IPS DF 6.9 (cell line): ENCODE results near the gene SELENBP1.
A peak's percentile ranks its signal among the peaks of the same experiment; 100 is the strongest.
"Not testable (repeated sequence)": the region's sequence is repeated elsewhere in the genome, so short reads cannot be mapped to it uniquely, and the experiment has no call there.

Source experiments
- DNase-seq: peaks from one replicate; pipeline ENCODE4 v3.0.0-alpha.2; 2013; ENCODE audit warnings: low read depth, low spot score
- H3K27ac ChIP-seq: one replicate; pipeline ENCODE4 v1.5.1; 2013; ENCODE audit warnings: low read length, control low read depth
- H3K27me3 ChIP-seq: 2 replicates; pipeline ENCODE4 v1.6.1; 2013; ENCODE audit warnings: mild to moderate bottlenecking, low read length; ENCODE audit not compliant: control insufficient read depth, insufficient read depth
- H3K36me3 ChIP-seq: 2 replicates; pipeline ENCODE4 v1.6.1; 2013; ENCODE audit warnings: low read length; ENCODE audit not compliant: control insufficient read depth, insufficient read depth
- H3K4me1 ChIP-seq: 2 replicates; pipeline ENCODE4 v1.6.1; 2013; ENCODE audit warnings: low read length; ENCODE audit not compliant: control insufficient read depth, insufficient read depth
- H3K4me3 ChIP-seq: 2 replicates; pipeline ENCODE4 v1.5.1; 2013; ENCODE audit warnings: mild to moderate bottlenecking, low read length
- H3K9me3 ChIP-seq: 2 replicates; pipeline ENCODE4 v1.6.1; 2013; ENCODE audit warnings: low read length, inconsistent platforms; ENCODE audit not compliant: control insufficient read depth, insufficient read depth
- WGBS: extraction: QIAGEN DNeasy Blood & Tissue Kit; methylation state at CpG from one replicate; pipeline ENCODE4 v1.1.7; 2013; ENCODE audit warnings: mixed read lengths, missing lambda C conversion rate; ENCODE audit not compliant: insufficient read length, insufficient coverage; 5-methylcytosine and 5-hydroxymethylcytosine counted together

Gene SELENBP1

GRCh38 chr1:151362308-151363155 is 10.0 kb downstream of the SELENBP1 start:
- WGBS = no CpG with 5 or more reads among the region's 3 CpGs
- H3K36me3 ChIP-seq = peaks cover 2% of the 10 kb centered on the region; the same call in 1 of the 2 replicates
- no peaks in the 10 kb centered on the region for H3K27me3 ChIP-seq
- no peaks in the 10 kb centered on the region for H3K4me1 ChIP-seq
- H3K9me3 ChIP-seq = no peaks in the 10 kb centered on the region; the same call in 1 of the 2 replicates
- no peak overlapping the region for H3K27ac ChIP-seq
- H3K4me3 ChIP-seq = no peak overlapping the region
- no peak for DNase-seq

GRCh38 chr1:151361883-151362282 is 10.6 kb downstream of the SELENBP1 start:
- H3K4me1 ChIP-seq = no peaks in the 10 kb centered on the region
- H3K27me3 ChIP-seq = no peaks in the 10 kb centered on the region
- no peak for DNase-seq
- H3K9me3 ChIP-seq = no peaks in the 10 kb centered on the region; the same call in 1 of the 2 replicates
- H3K27ac ChIP-seq = no peak overlapping the region
- H3K36me3 ChIP-seq = peaks cover 2% of the 10 kb centered on the region; the same call in 1 of the 2 replicates
- H3K4me3 ChIP-seq = no peak overlapping the region

DNA sequence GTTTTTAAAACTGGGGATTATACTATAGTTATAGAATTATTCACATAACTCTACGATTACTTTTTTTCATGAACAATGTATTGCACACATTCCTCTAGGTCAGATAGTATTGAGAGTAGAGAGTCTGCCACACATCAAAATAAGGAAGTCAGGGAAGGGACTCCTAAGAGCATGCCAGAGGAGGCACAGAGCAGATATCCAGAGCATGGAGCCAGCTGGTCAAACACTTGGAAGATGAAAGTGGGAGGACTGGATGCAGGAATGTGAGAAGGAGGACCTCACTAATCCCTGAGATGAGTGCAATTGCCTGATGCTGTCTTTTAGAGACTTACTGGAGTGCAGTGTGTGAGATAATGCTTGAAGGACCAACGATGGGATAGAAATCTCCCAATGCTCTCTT is 15.8 kb downstream of the SELENBP1 start:
- Histone ChIP-seq H3K9me3 (peaks cover 1% of the 10 kb centered on the region), H3K4me3 (no peak overlapping the region), H3K27me3 (no peaks in the 10 kb centered on the region), H3K36me3 (no peaks in the 10 kb centered on the region), H3K4me1 (no peaks in the 10 kb centered on the region), H3K27ac (no peak overlapping the region)
- WGBS = no CpG with 5 or more reads among the region's 2 CpGs
- no peak for DNase-seq

GRCh38 chr1:151352021-151352718 is 20.3 kb downstream of the SELENBP1 start:
- Histone ChIP-seq H3K4me3 (no peak overlapping the region), H3K4me1 (no peaks in the 10 kb centered on the region; the same call in 1 of the 2 replicates), H3K27ac (no peak overlapping the region), H3K9me3 (peaks cover 1% of the 10 kb centered on the region), H3K27me3 (no peaks in the 10 kb centered on the region), H3K36me3 (no peaks in the 10 kb centered on the region)
- WGBS = no CpG with 5 or more reads among the region's 6 CpGs
- DNase-seq = no peak

GRCh38 chr1:151350323-151350722 is 22.2 kb downstream of the SELENBP1 start:
- WGBS = no CpG with 5 or more reads among the region's 9 CpGs

GRCh38 chr1:151347523-151348246 is 24.8 kb downstream of the SELENBP1 start:
- peak overlapping the region; percentile 1; the same call in 1 of the 2 replicates for H3K4me3 ChIP-seq
- no peak for DNase-seq
- peaks cover 1% of the 10 kb centered on the region for H3K9me3 ChIP-seq
- H3K27me3 ChIP-seq = no peaks in the 10 kb centered on the region
- H3K36me3 ChIP-seq = peaks cover 21% of the 10 kb centered on the region
- H3K4me1 ChIP-seq = peaks cover 1% of the 10 kb centered on the region; the same call in 1 of the 2 replicates
- no peak overlapping the region for H3K27ac ChIP-seq
- no CpG with 5 or more reads among the region's 12 CpGs for WGBS

More at GRCh38 chr1:151350323-151350722, 22.2 kb downstream of the SELENBP1 start:
- DNase-seq, H3K27me3 ChIP-seq, H3K4me3 ChIP-seq, H3K36me3 ChIP-seq, H3K27ac ChIP-seq, H3K9me3 ChIP-seq, H3K4me1 ChIP-seq: not testable (repeated sequence)

DNA sequence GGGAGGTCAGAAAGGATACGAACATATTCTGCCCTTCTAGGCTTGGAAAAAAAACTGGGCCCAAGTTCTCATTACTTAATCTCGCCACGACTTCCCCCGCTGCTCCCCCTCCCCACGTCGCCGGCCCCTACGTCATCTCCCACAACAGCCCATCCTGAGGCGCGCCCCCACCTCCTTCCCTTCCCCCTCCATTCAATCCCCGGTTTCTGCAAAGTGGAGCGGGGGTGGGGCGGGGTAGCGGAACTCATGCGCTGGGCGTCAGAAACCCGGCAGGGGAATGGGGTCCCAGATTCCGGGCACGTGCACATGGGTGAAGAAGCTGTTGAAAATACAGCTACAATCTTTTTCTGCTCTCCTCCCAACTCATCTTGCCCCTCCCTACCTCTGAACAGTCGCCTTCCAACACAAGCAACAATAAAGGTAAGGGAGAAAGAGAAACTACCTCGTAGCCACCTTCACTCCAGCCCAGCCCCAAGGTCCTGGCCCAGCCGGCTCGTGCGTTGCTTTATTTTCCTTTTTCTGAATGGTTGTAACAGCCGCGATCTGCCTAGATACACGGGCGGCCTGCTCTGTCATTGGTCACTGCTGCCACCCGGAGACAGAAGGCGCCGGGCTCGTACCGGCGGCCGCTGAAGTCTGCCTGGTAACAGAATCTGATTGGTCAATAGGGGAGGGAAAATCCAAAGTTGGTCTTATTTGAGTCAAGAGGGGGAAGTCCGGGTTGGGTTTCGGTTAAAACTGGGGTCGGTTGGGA is 25.6 kb downstream of the SELENBP1 start, which contains the start of gene RFX5:
RFX5 (minus strand) TSS at position 484 of the 754 bp plus-strand sequence. CDS start 932 bp downstream, outside the sequence.
- Histone ChIP-seq H3K36me3 (peaks cover 25% of the 10 kb centered on the region), H3K9me3 (no peaks in the 10 kb centered on the region; the same call in 1 of the 2 replicates), H3K4me1 (peaks cover 1% of the 10 kb centered on the region; the same call in 1 of the 2 replicates), H3K27me3 (no peaks in the 10 kb centered on the region), H3K27ac (no peak within 1 kb of the TSS), H3K4me3 (peak within 1 kb of the TSS; percentile 48; the same call in 1 of the 2 replicates)
- WGBS = no CpG with 5 or more reads among the region's 38 CpGs
- DNase-seq = peak; percentile 95

DNA sequence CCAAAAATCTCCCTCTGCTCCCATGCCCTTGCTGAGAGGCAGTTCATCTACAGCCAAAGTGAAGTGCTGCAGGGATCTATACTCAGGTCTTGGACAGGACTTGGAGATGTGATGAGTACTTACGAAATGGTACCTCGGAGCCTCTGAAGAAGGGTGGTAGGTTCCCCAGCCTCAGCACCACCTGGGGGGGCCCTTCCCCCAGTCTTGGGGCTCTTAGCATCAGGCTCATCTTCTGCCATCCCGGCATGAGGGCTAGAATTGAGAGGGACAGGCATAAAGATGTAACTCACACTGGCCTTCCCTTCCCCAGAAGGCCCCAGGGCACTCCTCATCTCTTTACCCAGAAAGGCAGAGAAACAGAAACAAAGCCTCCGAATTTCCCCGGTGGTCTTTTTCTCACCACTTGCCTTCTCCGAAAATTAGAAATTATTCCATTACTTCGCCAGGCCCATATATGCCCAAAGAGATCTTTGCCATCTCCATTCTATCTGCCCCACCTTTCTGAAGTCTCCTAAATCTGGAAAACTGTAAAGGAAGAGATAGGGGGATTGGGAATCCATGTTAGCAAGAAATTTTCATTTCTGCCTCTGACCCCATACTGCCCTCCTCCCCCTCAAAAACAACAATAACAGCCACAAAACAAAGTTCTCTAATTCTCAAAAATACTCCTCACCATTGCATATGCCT is 26.3 kb downstream of the SELENBP1 start:
- no peak for DNase-seq
- WGBS = no CpG with 5 or more reads among the region's 7 CpGs
- H3K4me1 ChIP-seq = peaks cover 1% of the 10 kb centered on the region; the same call in 1 of the 2 replicates
- H3K27ac ChIP-seq = no peak overlapping the region
- H3K36me3 ChIP-seq = peaks cover 25% of the 10 kb centered on the region
- H3K4me3 ChIP-seq = peak overlapping the region; percentile 48; the same call in 1 of the 2 replicates
- no peaks in the 10 kb centered on the region for H3K27me3 ChIP-seq
- no peaks in the 10 kb centered on the region for H3K9me3 ChIP-seq

GRCh38 chr1:151344291-151344690 is 28.2 kb downstream of the SELENBP1 start:
- Histone ChIP-seq H3K4me1 (peaks cover 1% of the 10 kb centered on the region; the same call in 1 of the 2 replicates), H3K27me3 (no peaks in the 10 kb centered on the region), H3K36me3 (peaks cover 25% of the 10 kb centered on the region), H3K27ac (no peak overlapping the region), H3K4me3 (no peak overlapping the region), H3K9me3 (no peaks in the 10 kb centered on the region)
- no CpG with 5 or more reads among the region's 6 CpGs for WGBS
- no peak for DNase-seq
